Measurements from ENCODE around the gene FANCG. TPM values are rescaled to one million over a fixed set of nuclear protein-coding genes. Genes with fewer than 3 reads are reported as not detected.

Gene FANCG
- total and polyA plus RNA-seq, 7 donors, result 1.6 to 6.0 (median 4.2) TPM

DNA sequence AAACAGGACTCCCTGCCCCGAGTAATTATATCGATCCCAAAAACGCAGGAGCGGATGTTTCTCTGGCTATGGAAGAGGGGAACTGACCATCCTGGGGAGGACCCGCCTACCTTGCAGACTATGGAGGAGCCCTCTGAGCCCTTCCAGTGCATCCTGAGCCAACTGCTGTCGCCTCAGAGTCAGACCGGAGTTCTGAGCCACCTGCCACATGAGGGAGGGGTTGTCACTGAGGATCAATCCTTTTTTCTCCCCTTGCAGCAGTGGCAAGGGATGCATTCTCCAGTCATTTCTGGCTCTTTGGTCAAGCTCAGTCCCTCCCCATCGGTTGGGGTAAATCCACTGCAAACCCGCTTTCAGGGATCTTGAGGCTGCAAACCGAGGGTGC lies 709 bp downstream of the FANCG start:
- TF ChIP-seq, protein P1, sequence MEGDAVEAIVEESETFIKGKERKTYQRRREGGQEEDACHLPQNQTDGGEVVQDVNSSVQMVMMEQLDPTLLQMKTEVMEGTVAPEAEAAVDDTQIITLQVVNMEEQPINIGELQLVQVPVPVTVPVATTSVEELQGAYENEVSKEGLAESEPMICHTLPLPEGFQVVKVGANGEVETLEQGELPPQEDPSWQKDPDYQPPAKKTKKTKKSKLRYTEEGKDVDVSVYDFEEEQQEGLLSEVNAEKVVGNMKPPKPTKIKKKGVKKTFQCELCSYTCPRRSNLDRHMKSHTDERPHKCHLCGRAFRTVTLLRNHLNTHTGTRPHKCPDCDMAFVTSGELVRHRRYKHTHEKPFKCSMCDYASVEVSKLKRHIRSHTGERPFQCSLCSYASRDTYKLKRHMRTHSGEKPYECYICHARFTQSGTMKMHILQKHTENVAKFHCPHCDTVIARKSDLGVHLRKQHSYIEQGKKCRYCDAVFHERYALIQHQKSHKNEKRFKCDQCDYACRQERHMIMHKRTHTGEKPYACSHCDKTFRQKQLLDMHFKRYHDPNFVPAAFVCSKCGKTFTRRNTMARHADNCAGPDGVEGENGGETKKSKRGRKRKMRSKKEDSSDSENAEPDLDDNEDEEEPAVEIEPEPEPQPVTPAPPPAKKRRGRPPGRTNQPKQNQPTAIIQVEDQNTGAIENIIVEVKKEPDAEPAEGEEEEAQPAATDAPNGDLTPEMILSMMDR (IDR thresholded peaks at IDR 0.05), result no peak
- 8% methylated on average over 10 of the region's 10 CpGs for WGBS, 3 donors
- Histone ChIP-seq H3K36me3 (ENCODE audit: insufficient read depth in 1 of 2, low read depth in 1 of 2) (peaks cover 0 to 7% of the 10 kb centered on the region in 2 donors), H3K4me3 (peak overlapping the region; percentile 74), H3K9me3 (no peaks in the 10 kb centered on the region), H3K27ac (peak overlapping the region; percentile 68), H3K4me1 (peaks cover 16% of the 10 kb centered on the region), H3K27me3 (ENCODE audit: insufficient read depth in 3 of 3, low read length in 2 of 3) (no peaks in the 10 kb centered on the region)
- intact Hi-C loops (cut with DNase I), result no loop called here
- ATAC-seq (no peak), DNase-seq (no peak)

DNA sequence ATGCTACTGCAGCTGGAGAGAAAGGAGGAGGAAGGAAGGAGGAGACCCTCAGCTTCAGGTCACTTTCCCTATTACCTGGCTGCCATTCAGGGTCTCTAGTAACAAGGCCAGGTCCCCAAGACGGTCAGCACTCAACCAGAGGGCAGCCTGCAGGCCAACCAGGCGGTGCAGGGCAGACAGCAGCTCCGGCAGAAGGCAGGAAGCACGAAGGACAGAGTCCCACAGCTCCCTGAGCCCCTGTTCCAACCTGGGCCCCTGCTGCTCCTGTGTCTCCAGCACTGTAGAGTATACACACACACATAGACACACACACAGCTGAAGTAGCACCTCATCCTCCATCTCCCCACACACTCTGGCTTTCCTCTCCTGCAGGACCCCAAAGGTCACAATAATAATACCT lies 1.7 kb downstream of the FANCG start:
- TF ChIP-seq, protein P1 (IDR thresholded peaks at IDR 0.05), result no peak
- DNase-seq (no peak), ATAC-seq (no peak)
- H3K4me1 ChIP-seq, result peaks cover 16% of the 10 kb centered on the region
- H3K36me3 ChIP-seq (ENCODE audit: insufficient read depth in 1 of 2, low read depth in 1 of 2), result peaks cover 0 to 7% of the 10 kb centered on the region in 2 donors
- H3K27ac ChIP-seq, result no peak overlapping the region
- 61 to 72% (median 68%) methylated on average over 4 of the region's 4 CpGs for WGBS, 3 donors
- H3K9me3 ChIP-seq, result no peaks in the 10 kb centered on the region
- intact Hi-C loops (cut with DNase I), result no loop called here
- H3K27me3 ChIP-seq (ENCODE audit: insufficient read depth in 3 of 3, low read length in 2 of 3), result no peaks in the 10 kb centered on the region
- no peak overlapping the region for H3K4me3 ChIP-seq

DNA sequence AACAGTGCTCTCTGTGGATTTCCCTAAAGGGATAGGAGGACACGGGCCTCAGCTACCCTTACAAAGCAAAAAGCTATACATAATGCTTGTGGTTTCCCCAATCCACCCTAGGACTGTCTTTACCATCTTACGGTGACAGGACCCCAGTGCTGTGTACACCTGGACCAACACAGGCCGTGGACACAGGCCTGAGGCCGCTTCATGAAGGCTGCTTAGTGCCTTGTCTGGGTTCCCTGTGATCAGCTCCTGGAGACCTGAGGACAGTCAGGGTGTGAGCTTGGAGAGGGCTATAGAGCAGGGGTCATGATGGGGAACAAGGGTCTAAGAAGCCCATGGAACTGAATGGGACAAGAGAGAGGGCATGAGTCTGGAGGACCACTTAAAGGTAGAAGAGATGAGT lies 2.9 kb downstream of the FANCG start:
- Histone ChIP-seq H3K4me3 (no peak overlapping the region), H3K4me1 (peaks cover 16% of the 10 kb centered on the region), H3K27me3 (ENCODE audit: insufficient read depth in 3 of 3, low read length in 2 of 3) (no peaks in the 10 kb centered on the region), H3K27ac (no peak overlapping the region), H3K36me3 (ENCODE audit: insufficient read depth in 1 of 2, low read depth in 1 of 2) (peaks cover 0 to 7% of the 10 kb centered on the region in 2 donors), H3K9me3 (no peaks in the 10 kb centered on the region)
- no peak for DNase-seq
- 91 to 96% (median 92%) methylated on average over 4 of the region's 4 CpGs for WGBS, 3 donors
- no peak for ATAC-seq
- intact Hi-C loops (cut with DNase I), result no loop called here
- TF ChIP-seq, protein P1 (IDR thresholded peaks at IDR 0.05), result no peak

DNA sequence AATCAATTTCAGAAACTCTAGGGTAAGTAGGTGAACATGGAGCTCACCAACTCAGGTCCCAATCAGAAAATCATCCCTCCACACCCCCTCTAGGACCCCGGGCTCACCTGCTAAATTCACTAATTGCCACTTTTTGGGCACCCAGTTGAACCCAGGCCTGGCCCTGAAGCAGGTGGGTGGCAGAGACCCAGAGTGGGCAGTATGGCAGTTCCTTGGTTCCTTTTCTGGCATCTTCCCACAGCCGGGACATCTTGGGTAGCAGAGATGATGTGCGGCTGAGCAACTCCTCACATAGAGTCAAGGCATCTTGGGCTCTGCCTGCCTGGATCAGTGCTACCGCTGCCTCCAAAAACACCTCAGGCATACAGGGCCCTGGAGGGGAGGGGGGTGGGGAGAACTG lies 4.4 kb downstream of the FANCG start:
- no peaks in the 10 kb centered on the region for H3K27me3 ChIP-seq (ENCODE audit: insufficient read depth in 3 of 3, low read length in 2 of 3)
- H3K4me1 ChIP-seq, result peaks cover 19% of the 10 kb centered on the region
- H3K36me3 ChIP-seq (ENCODE audit: insufficient read depth in 1 of 2, low read depth in 1 of 2), result peaks cover 0 to 13% of the 10 kb centered on the region in 2 donors
- 94 to 96% (median 94%) methylated on average over 4 of the region's 4 CpGs for WGBS, 3 donors
- no peak overlapping the region for H3K27ac ChIP-seq
- DNase-seq (no peak), ATAC-seq (no peak)
- no peak overlapping the region for H3K4me3 ChIP-seq
- TF ChIP-seq, protein P1 (IDR thresholded peaks at IDR 0.05), result no peak
- intact Hi-C loops (cut with DNase I), result no loop called here
- H3K9me3 ChIP-seq, result no peaks in the 10 kb centered on the region

DNA sequence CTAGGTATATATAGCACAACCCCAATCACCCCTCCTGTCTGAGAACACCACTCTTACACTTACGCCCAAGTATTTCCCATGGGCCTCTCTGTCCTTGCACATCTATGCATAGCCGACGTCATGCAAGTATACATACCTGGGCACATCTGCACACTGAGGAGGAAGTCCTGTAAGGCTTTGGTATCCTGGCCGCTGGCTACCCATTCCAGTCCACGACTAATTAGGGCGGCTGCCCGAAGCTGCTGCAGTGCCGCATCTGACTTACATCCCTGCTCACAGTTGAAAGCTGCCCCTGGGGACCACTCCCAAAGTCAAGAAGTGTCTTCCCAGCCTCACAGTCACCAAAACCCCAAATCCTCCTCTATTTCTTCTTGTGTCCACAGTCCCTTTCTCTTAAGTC lies 5.0 kb downstream of the FANCG start:
- peaks cover 3 to 16% of the 10 kb centered on the region in 2 donors for H3K36me3 ChIP-seq (ENCODE audit: insufficient read depth in 1 of 2, low read depth in 1 of 2)
- H3K9me3 ChIP-seq, result no peaks in the 10 kb centered on the region
- H3K27me3 ChIP-seq (ENCODE audit: insufficient read depth in 3 of 3, low read length in 2 of 3), result no peaks in the 10 kb centered on the region
- H3K4me1 ChIP-seq, result peaks cover 22% of the 10 kb centered on the region
- H3K27ac ChIP-seq, result no peak overlapping the region
- TF ChIP-seq, protein P1 (IDR thresholded peaks at IDR 0.05), result no peak
- DNase-seq, result no peak
- no peak for ATAC-seq
- WGBS, 3 donors, result 88 to 92% (median 92%) methylated on average over 8 of the region's 8 CpGs
- intact Hi-C loops (cut with DNase I), result loop anchor here in 1 of 2 donors (5.0 kb wide), 1 partner anchor 82 kb away; no protein-coding TSS in a partner anchor
- no peak overlapping the region for H3K4me3 ChIP-seq
